GM12864 (cell line): ENCODE measurements around the gene WSCD1.

Source experiments
- DNase-seq: peaks from one replicate; pipeline ENCODE4 v3.0.0-alpha.2; 2011; ENCODE audit warnings: low read depth
- H3K4me3 ChIP-seq: 2 replicates; pipeline ENCODE4 v1.5.1; 2011; ENCODE audit warnings: mild to moderate bottlenecking, low read depth, low read length, control low read depth
- CTCF ChIP-seq: IDR thresholded peaks from 2 replicates; pipeline ENCODE4 v1.5.1; 2011; ENCODE audit warnings: low read depth, mild to moderate bottlenecking, moderate library complexity, low read length, control low read depth, inconsistent platforms; ENCODE audit errors: missing control alignments

Gene WSCD1

GRCh38 chr17:6157716-6158115 lies 87.5 kb downstream of the WSCD1 start:
- H3K4me3 ChIP-seq: no peak overlapping the region
- no peak for DNase-seq
- TF ChIP-seq CTCF: no peak

- DNase-seq: no peak
- no peak for TF ChIP-seq CTCF
- no peak overlapping the region for H3K4me3 ChIP-seq
These were observed 89.5 kb downstream of the WSCD1 start for GRCh38 chr17:6159541-6160231.

- no peak for TF ChIP-seq CTCF
- no peak for DNase-seq
- H3K4me3 ChIP-seq: no peak overlapping the region
These were observed 90.0 kb downstream of the WSCD1 start for GRCh38 chr17:6160232-6160555.

GRCh38 chr17:6160911-6161855 lies 91.0 kb downstream of the WSCD1 start:
- no peak for DNase-seq
- TF ChIP-seq CTCF: no peak

GRCh38 chr17:6162216-6162615 lies 92.0 kb downstream of the WSCD1 start:
- DNase-seq: no peak
- no peak for TF ChIP-seq CTCF
- H3K4me3 ChIP-seq: no peak overlapping the region

More at GRCh38 chr17:6160911-6161855, 91.0 kb downstream of the WSCD1 start:
- no peak overlapping the region for H3K4me3 ChIP-seq

- TF ChIP-seq CTCF: no peak
- no peak overlapping the region for H3K4me3 ChIP-seq
- DNase-seq: no peak
These were observed 92.7 kb downstream of the WSCD1 start for GRCh38 chr17:6162892-6163291.
